Measurements from ENCODE around the gene HEXB.

Gene HEXB

GRCh38 chr5:74664551-74664950 is 20.5 kb upstream of the HEXB start:
- Histone ChIP-seq H3K23ac (ENCODE audit: low read depth, low read length, poor library complexity) (no peak overlapping the region), H2BK15ac (ENCODE audit: low read length) (no peak overlapping the region), H3K4me2 (ENCODE audit: insufficient read depth, low read length, poor library complexity, severe bottlenecking) (no peak overlapping the region), H3K27ac (replicated peaks; ENCODE audit: low read length) (no peak overlapping the region), H4K91ac (ENCODE audit: low read depth, low read length, poor library complexity) (no peak overlapping the region), H3K14ac (ENCODE audit: low read length) (no peak overlapping the region), H2BK120ac (ENCODE audit: low read depth, low read length) (no peak overlapping the region), H3K9ac (ENCODE audit: low read depth, low read length, poor library complexity) (no peak overlapping the region), H3K18ac (ENCODE audit: low read length) (no peak overlapping the region), H4K8ac (ENCODE audit: low read depth, low read length) (no peak overlapping the region), H3K4ac (ENCODE audit: low read length) (no peak overlapping the region), H3K79me1 (ENCODE audit: low read depth, low read length) (no peaks in the 10 kb centered on the region), H3K9me3 (replicated peaks in 1 of 2; ENCODE audit: control insufficient read depth in 2 of 2, insufficient read depth in 1 of 2, low read depth in 1 of 2, low read length in 2 of 2) (no peaks in the 10 kb centered on the region), H2AFZ (ENCODE audit: low read length) (no peak overlapping the region), H2BK12ac (ENCODE audit: low read length) (no peak overlapping the region), H3K36me3 (replicated peaks in 1 of 2; ENCODE audit: control insufficient read depth in 2 of 2, insufficient read depth in 2 of 2, low read length in 2 of 2) (no peaks in the 10 kb centered on the region), H2BK5ac (ENCODE audit: low read length) (no peak overlapping the region), H3K27me3 (ENCODE audit: control insufficient read depth in 3 of 3, insufficient read depth in 3 of 3, low read depth in 1 of 3, low read length in 3 of 3) (peaks cover 0 to 18% (median 0%) of the 10 kb centered on the region in 3 experiments), H2AK5ac (ENCODE audit: low read depth, low read length) (no peak overlapping the region), H3K4me3 (ENCODE audit: low read length in 2 of 2) (no peak overlapping the region), H3K4me1 (ENCODE audit: control insufficient read depth in 2 of 2, insufficient read depth in 1 of 2, low read depth in 1 of 2, low read length in 2 of 2) (peaks cover 0 to 1% of the 10 kb centered on the region in 2 donors)
- DNase-seq (ENCODE audit: low spot score), result no peak
- no CpG with 5 or more reads among the region's 5 CpGs for WGBS, 2 donors (ENCODE audit: extremely low coverage in 2 of 2, insufficient read length in 2 of 2, insufficient replicate concordance in 1 of 2)

DNA sequence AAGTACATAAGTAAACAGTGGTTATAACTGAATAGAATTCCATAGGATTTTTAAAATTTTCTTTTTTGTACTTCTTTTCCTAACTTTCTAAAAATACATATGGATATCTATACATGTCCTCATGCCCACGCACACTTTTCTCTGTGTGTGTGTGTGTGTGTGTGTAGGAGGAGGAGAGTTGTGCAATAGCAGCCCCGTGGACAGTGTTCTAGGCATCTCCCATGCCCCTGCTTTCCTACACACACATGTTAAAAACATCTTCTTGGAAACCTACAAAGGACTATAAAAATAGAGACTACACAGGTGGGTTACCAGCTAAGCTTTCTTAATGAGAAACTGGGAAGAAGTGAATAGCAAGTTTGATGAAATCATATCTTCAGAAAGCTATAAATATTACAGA is 19.8 kb upstream of the HEXB start:
- no CpG with 5 or more reads among the region's 2 CpGs for WGBS, 2 donors (ENCODE audit: extremely low coverage in 2 of 2, insufficient read length in 2 of 2, insufficient replicate concordance in 1 of 2)
- Histone ChIP-seq H2BK15ac (ENCODE audit: low read length) (no peak overlapping the region), H4K91ac (ENCODE audit: low read depth, low read length, poor library complexity) (no peak overlapping the region), H3K14ac (ENCODE audit: low read length) (no peak overlapping the region), H3K36me3 (replicated peaks in 1 of 2; ENCODE audit: control insufficient read depth in 2 of 2, insufficient read depth in 2 of 2, low read length in 2 of 2) (no peaks in the 10 kb centered on the region), H3K4me1 (ENCODE audit: control insufficient read depth in 2 of 2, insufficient read depth in 1 of 2, low read depth in 1 of 2, low read length in 2 of 2) (peaks cover 0 to 1% of the 10 kb centered on the region in 2 donors), H2AK5ac (ENCODE audit: low read depth, low read length) (no peak overlapping the region), H3K9ac (ENCODE audit: low read depth, low read length, poor library complexity) (no peak overlapping the region), H3K79me1 (ENCODE audit: low read depth, low read length) (no peaks in the 10 kb centered on the region), H3K4me2 (ENCODE audit: insufficient read depth, low read length, poor library complexity, severe bottlenecking) (no peak overlapping the region), H3K23ac (ENCODE audit: low read depth, low read length, poor library complexity) (no peak overlapping the region), H3K9me3 (replicated peaks in 1 of 2; ENCODE audit: control insufficient read depth in 2 of 2, insufficient read depth in 1 of 2, low read depth in 1 of 2, low read length in 2 of 2) (no peaks in the 10 kb centered on the region), H3K27me3 (ENCODE audit: control insufficient read depth in 3 of 3, insufficient read depth in 3 of 3, low read depth in 1 of 3, low read length in 3 of 3) (peaks cover 0 to 18% (median 0%) of the 10 kb centered on the region in 3 experiments), H3K4me3 (ENCODE audit: low read length in 2 of 2) (no peak overlapping the region), H4K8ac (ENCODE audit: low read depth, low read length) (no peak overlapping the region), H3K4ac (ENCODE audit: low read length) (no peak overlapping the region), H2AFZ (ENCODE audit: low read length) (no peak overlapping the region), H3K27ac (replicated peaks; ENCODE audit: low read length) (no peak overlapping the region), H3K18ac (ENCODE audit: low read length) (no peak overlapping the region), H2BK12ac (ENCODE audit: low read length) (no peak overlapping the region), H2BK5ac (ENCODE audit: low read length) (no peak overlapping the region), H2BK120ac (ENCODE audit: low read depth, low read length) (no peak overlapping the region)
- DNase-seq (ENCODE audit: low spot score), result no peak

DNA sequence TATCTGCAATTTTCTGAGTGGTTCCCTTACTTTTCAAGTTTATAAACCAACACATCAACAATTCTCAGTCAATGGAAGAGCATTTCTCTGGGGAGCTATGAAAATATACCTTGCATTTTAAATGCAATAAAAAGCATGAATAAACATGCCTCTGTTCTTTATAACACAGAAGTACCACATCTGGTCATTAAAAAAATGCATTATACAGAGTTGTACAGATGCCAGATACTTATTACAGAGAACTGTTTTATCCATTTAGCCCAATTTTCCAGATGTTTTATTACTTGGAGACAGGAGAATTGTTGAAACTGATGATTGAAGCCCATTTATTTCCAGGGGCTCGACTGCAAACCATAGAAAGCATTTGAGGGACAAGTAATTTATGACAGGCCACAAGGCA is 19.2 kb upstream of the HEXB start:
- Histone ChIP-seq H3K79me1 (ENCODE audit: low read depth, low read length) (no peaks in the 10 kb centered on the region), H3K27ac (replicated peaks; ENCODE audit: low read length) (no peak overlapping the region), H3K27me3 (ENCODE audit: control insufficient read depth in 3 of 3, insufficient read depth in 3 of 3, low read depth in 1 of 3, low read length in 3 of 3) (peaks cover 0 to 17% (median 0%) of the 10 kb centered on the region in 3 experiments), H2AK5ac (ENCODE audit: low read depth, low read length) (no peak overlapping the region), H4K8ac (ENCODE audit: low read depth, low read length) (no peak overlapping the region), H3K4ac (ENCODE audit: low read length) (no peak overlapping the region), H2BK15ac (ENCODE audit: low read length) (no peak overlapping the region), H2BK120ac (ENCODE audit: low read depth, low read length) (no peak overlapping the region), H3K9me3 (replicated peaks in 1 of 2; ENCODE audit: control insufficient read depth in 2 of 2, insufficient read depth in 1 of 2, low read depth in 1 of 2, low read length in 2 of 2) (no peaks in the 10 kb centered on the region), H3K4me2 (ENCODE audit: insufficient read depth, low read length, poor library complexity, severe bottlenecking) (no peak overlapping the region), H2BK5ac (ENCODE audit: low read length) (no peak overlapping the region), H4K91ac (ENCODE audit: low read depth, low read length, poor library complexity) (no peak overlapping the region), H3K18ac (ENCODE audit: low read length) (no peak overlapping the region), H2AFZ (ENCODE audit: low read length) (no peak overlapping the region), H3K4me3 (ENCODE audit: low read length in 2 of 2) (no peak overlapping the region), H3K4me1 (ENCODE audit: control insufficient read depth in 2 of 2, insufficient read depth in 1 of 2, low read depth in 1 of 2, low read length in 2 of 2) (peaks cover 2 to 5% of the 10 kb centered on the region in 2 donors), H3K36me3 (replicated peaks in 1 of 2; ENCODE audit: control insufficient read depth in 2 of 2, insufficient read depth in 2 of 2, low read length in 2 of 2) (no peaks in the 10 kb centered on the region), H3K14ac (ENCODE audit: low read length) (no peak overlapping the region), H3K23ac (ENCODE audit: low read depth, low read length, poor library complexity) (no peak overlapping the region), H3K9ac (ENCODE audit: low read depth, low read length, poor library complexity) (no peak overlapping the region), H2BK12ac (ENCODE audit: low read length) (no peak overlapping the region)
- DNase-seq (ENCODE audit: low spot score), result no peak
- WGBS, 2 donors (ENCODE audit: extremely low coverage in 2 of 2, insufficient read length in 2 of 2, insufficient replicate concordance in 1 of 2), result no CpG with 5 or more reads among the region's 1 CpG

DNA sequence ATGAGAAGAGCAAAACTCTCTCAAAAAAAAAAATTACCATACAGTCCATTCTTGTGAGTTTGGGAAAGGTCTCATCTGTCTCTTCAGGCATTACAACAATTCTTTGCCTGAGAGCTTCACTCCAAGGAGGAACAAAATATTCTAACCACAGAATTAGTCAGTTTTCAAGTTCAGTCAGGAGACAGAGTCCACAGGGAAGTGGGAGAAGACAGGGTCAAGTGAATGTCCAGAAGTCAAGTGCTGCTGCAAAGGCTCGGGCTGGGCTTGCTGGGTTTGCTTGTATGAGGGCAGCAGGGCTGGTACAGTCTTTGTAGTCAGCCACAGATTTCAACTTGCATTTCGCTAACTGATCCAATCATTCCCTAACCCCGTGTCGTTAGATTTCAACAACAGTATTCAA is 17.6 kb upstream of the HEXB start:
- Histone ChIP-seq H2BK15ac (ENCODE audit: low read length) (no peak overlapping the region), H4K91ac (ENCODE audit: low read depth, low read length, poor library complexity) (no peak overlapping the region), H3K27me3 (ENCODE audit: control insufficient read depth in 3 of 3, insufficient read depth in 3 of 3, low read depth in 1 of 3, low read length in 3 of 3) (peaks cover 0 to 16% (median 0%) of the 10 kb centered on the region in 3 experiments), H2BK12ac (ENCODE audit: low read length) (no peak overlapping the region), H3K4me1 (ENCODE audit: control insufficient read depth in 2 of 2, insufficient read depth in 1 of 2, low read depth in 1 of 2, low read length in 2 of 2) (peaks cover 2 to 5% of the 10 kb centered on the region in 2 donors), H3K36me3 (replicated peaks in 1 of 2; ENCODE audit: control insufficient read depth in 2 of 2, insufficient read depth in 2 of 2, low read length in 2 of 2) (no peaks in the 10 kb centered on the region), H2AFZ (ENCODE audit: low read length) (no peak overlapping the region), H3K79me1 (ENCODE audit: low read depth, low read length) (no peaks in the 10 kb centered on the region), H3K27ac (replicated peaks; ENCODE audit: low read length) (no peak overlapping the region), H2BK5ac (ENCODE audit: low read length) (no peak overlapping the region), H2AK5ac (ENCODE audit: low read depth, low read length) (no peak overlapping the region), H3K9ac (ENCODE audit: low read depth, low read length, poor library complexity) (no peak overlapping the region), H3K4me2 (ENCODE audit: insufficient read depth, low read length, poor library complexity, severe bottlenecking) (no peak overlapping the region), H3K4ac (ENCODE audit: low read length) (no peak overlapping the region), H4K8ac (ENCODE audit: low read depth, low read length) (no peak overlapping the region), H3K9me3 (replicated peaks in 1 of 2; ENCODE audit: control insufficient read depth in 2 of 2, insufficient read depth in 1 of 2, low read depth in 1 of 2, low read length in 2 of 2) (no peaks in the 10 kb centered on the region), H3K4me3 (ENCODE audit: low read length in 2 of 2) (no peak overlapping the region), H3K14ac (ENCODE audit: low read length) (no peak overlapping the region), H3K23ac (ENCODE audit: low read depth, low read length, poor library complexity) (no peak overlapping the region), H3K18ac (ENCODE audit: low read length) (no peak overlapping the region), H2BK120ac (ENCODE audit: low read depth, low read length) (no peak overlapping the region)
- WGBS, 2 donors (ENCODE audit: extremely low coverage in 2 of 2, insufficient read length in 2 of 2, insufficient replicate concordance in 1 of 2), result no CpG with 5 or more reads among the region's 4 CpGs
- no peak for DNase-seq (ENCODE audit: low spot score)
